ENCODE results near the gene SF1. TPM values are rescaled to one million over a fixed set of nuclear protein-coding genes. Genes with fewer than 3 reads are reported as not detected.

SF1 gene
- total RNA-seq, 1 experiment from 2014 or later, result 285 TPM

DNA sequence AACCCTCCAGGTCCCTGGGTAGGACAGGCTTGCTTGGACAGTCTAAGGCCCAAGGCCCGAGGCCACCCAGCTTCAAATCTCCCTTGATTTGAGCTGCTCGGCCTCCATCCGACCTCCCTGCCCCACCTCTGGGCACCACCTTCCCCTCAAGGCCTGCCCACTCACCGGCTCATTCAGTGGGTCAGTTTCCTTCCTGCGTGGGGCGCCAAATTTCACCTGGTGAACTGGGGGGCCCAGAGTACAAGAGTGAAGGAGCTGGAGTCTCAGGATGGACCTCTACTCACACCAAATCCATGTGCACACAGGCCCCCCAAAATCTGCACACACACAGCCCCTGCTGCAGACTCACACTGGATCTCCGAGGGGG is 20.9 kb upstream of the SF1 start:
- DNase-seq (ENCODE audit: low spot score) (no peak), ATAC-seq (no peak)
- TF ChIP-seq ZNF121 (CRISPR knock-in tag; IDR thresholded peaks at IDR 0.05) (no peak), ZNF263 (CRISPR knock-in tag; IDR thresholded peaks at IDR 0.05; ENCODE audit: low read depth) (no peak), NFYB (CRISPR knock-in tag; conservative IDR thresholded peaks at IDR 0.05; ENCODE audit: low read depth) (no peak), NFATC4 (CRISPR knock-in tag; IDR thresholded peaks at IDR 0.05) (no peak), ZNF232 (CRISPR knock-in tag; IDR thresholded peaks at IDR 0.05) (no peak), TEAD4 (CRISPR knock-in tag; IDR thresholded peaks at IDR 0.05) (no peak), PRRX2 (CRISPR knock-in tag; IDR thresholded peaks at IDR 0.05) (no peak), ETV6 (CRISPR knock-in tag; IDR thresholded peaks at IDR 0.05) (no peak), HMGA2 (CRISPR knock-in tag; IDR thresholded peaks at IDR 0.05) (no peak), FOXJ3 (CRISPR knock-in tag; IDR thresholded peaks at IDR 0.05; ENCODE audit: borderline replicate concordance) (no peak), EMX1 (CRISPR knock-in tag; IDR thresholded peaks at IDR 0.05) (no peak), ZNF138 (CRISPR knock-in tag; conservative IDR thresholded peaks at IDR 0.05) (no peak), NR2C2 (CRISPR knock-in tag; IDR thresholded peaks at IDR 0.05) (no peak), ZNF671 (CRISPR knock-in tag; IDR thresholded peaks at IDR 0.05) (no peak), RELA (CRISPR knock-in tag; IDR thresholded peaks at IDR 0.05; ENCODE audit: borderline replicate concordance) (no peak), AR (CRISPR knock-in tag; IDR thresholded peaks at IDR 0.05) (no peak), GRHL2 (CRISPR knock-in tag; IDR thresholded peaks at IDR 0.05; ENCODE audit: insufficient replicate concordance, severe bottlenecking) (no peak)
- TF ChIP-seq, protein P1, sequence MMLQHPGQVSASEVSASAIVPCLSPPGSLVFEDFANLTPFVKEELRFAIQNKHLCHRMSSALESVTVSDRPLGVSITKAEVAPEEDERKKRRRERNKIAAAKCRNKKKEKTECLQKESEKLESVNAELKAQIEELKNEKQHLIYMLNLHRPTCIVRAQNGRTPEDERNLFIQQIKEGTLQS (CRISPR knock-in tag; conservative IDR thresholded peaks at IDR 0.05), result no peak
- Mint-ChIP-seq H3K4me3 (no peak overlapping the region), H3K4me1 (peaks cover 9% of the 10 kb centered on the region), H3K27me3 (ENCODE audit: low read depth) (no peaks in the 10 kb centered on the region), H3K27ac (no peak overlapping the region), H3K9me3 (no peaks in the 10 kb centered on the region), H3K36me3 (no peaks in the 10 kb centered on the region)
- CTCF ChIA-PET, result interaction anchor here (1.3 to 2.5 kb wide), 5 partner anchors 11 to 89 kb away, joined by 4 to 13 read pairs (median 4); partner anchors contain the start of genes MEN1 and SF1
- POLR2A ChIA-PET, result interaction anchor here (0.6 kb wide), 1 partner anchor 1233 kb away, joined by 5 read pairs; no protein-coding TSS in a partner anchor

DNA sequence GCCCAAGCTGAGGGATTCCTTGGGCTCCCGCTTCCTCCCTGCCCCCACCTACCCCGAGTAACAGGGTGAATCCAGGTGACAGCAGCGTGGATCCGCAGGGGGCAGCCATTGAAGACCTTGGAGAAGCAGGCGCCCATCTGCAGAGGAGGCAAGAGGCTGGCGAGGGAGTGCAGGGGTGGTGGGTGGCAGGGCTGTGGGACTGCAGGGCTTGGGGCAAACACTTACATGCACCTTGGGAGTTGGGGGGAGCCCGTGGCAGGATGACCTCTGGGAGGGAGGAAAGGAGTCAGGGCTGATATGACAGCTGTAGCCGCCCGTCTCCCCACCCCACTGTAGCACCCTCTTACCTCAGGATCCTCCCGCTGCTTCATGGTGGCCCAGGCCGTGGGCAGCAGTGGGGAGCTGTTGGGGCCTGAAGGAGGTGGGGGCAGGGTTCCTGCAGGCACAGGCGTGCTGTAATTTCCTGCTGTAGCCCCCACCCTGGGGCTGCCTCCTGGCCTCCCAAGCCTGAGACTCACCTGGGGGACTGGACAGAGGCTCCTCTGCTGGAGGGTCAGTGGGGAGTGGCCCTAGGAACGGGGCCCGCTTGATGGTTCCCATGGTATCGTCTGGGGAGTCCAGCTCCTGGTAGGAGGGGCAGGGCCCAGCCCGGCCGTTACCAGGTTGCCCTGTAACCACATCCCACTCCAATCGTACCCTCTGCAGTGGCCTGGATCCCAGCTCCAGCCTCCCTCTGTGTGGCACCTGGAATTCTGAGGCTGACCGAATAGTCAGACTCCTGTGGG is 18.6 kb upstream of the SF1 start:
- H3K9me3 Mint-ChIP-seq, result no peaks in the 10 kb centered on the region
- ATAC-seq (no peak), DNase-seq (ENCODE audit: low spot score) (no peak)
- H3K36me3 Mint-ChIP-seq, result no peaks in the 10 kb centered on the region
- H3K4me3 Mint-ChIP-seq, result no peak overlapping the region
- TF ChIP-seq PRRX2 (CRISPR knock-in tag; IDR thresholded peaks at IDR 0.05) (no peak), CREM (CRISPR knock-in tag; IDR thresholded peaks at IDR 0.05) (no peak), TP53 (CRISPR knock-in tag; IDR thresholded peaks at IDR 0.05) (no peak), HMGA2 (CRISPR knock-in tag; IDR thresholded peaks at IDR 0.05) (no peak), USF1 (CRISPR knock-in tag; IDR thresholded peaks at IDR 0.05) (no peak)
- TF ChIP-seq, protein P2, sequence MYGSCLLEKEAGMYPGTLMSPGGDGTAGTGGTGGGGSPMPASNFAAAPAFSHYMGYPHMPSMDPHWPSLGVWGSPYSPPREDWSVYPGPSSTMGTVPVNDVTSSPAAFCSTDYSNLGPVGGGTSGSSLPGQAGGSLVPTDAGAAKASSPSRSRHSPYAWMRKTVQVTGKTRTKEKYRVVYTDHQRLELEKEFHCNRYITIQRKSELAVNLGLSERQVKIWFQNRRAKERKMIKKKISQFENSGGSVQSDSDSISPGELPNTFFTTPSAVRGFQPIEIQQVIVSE (CRISPR knock-in tag; IDR thresholded peaks at IDR 0.05; ENCODE audit: borderline replicate concordance), result no peak
- TF ChIP-seq, protein P3, sequence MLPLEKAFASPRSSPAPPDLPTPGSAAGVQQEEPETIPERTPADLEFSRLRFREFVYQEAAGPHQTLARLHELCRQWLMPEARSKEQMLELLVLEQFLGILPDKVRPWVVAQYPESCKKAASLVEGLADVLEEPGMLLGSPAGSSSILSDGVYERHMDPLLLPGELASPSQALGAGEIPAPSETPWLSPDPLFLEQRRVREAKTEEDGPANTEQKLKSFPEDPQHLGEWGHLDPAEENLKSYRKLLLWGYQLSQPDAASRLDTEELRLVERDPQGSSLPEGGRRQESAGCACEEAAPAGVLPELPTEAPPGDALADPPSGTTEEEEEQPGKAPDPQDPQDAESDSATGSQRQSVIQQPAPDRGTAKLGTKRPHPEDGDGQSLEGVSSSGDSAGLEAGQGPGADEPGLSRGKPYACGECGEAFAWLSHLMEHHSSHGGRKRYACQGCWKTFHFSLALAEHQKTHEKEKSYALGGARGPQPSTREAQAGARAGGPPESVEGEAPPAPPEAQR (CRISPR knock-in tag; IDR thresholded peaks at IDR 0.05), result no peak
- H3K27me3 Mint-ChIP-seq (ENCODE audit: low read depth), result no peaks in the 10 kb centered on the region
- ChIA-PET CTCF (interaction anchor here (0.5 to 1.5 kb wide), 4 partner anchors 9 to 52 kb away, joined by 3 to 4 read pairs (median 3); no protein-coding TSS in a partner anchor), POLR2A (interaction anchor here (0.5 kb wide), 1 partner anchor 998 kb away, joined by 4 read pairs; no protein-coding TSS in a partner anchor)
- H3K4me1 Mint-ChIP-seq, result no peaks in the 10 kb centered on the region
- H3K27ac Mint-ChIP-seq, result no peak overlapping the region
